HepG2 (cell line): ENCODE data around the gene FITM1. TPM values are rescaled to one million over a fixed set of nuclear protein-coding genes. Genes with fewer than 3 reads are reported as not detected.

Source experiments
- CBFB ChIP-seq: sonication (generic); formaldehyde crosslinking; IDR thresholded peaks from 2 replicates; pipeline ENCODE4 v1.4.0; 2020; ENCODE audit warnings: missing genetic modification reagents
- CENPX ChIP-seq: sonication (generic); formaldehyde crosslinking; IDR thresholded peaks from 2 replicates; pipeline ENCODE4 v1.9.0; 2021; ENCODE audit warnings: mild to moderate bottlenecking, missing genetic modification reagents, moderate library complexity
- CHD2 ChIP-seq: IDR thresholded peaks from 2 replicates; pipeline ENCODE4 v1.6.1; 2011; ENCODE audit warnings: low read depth, low read length, improper control_type of control experiment
- FOXP4 ChIP-seq: sonication (generic); formaldehyde crosslinking; IDR thresholded peaks from 2 replicates; pipeline ENCODE4 v1.4.0; 2020; ENCODE audit warnings: missing genetic modification reagents
- GATA4 ChIP-seq: sonication (generic); IDR thresholded peaks from 2 replicates; pipeline ENCODE4 v1.6.1; 2016; ENCODE audit warnings: antibody characterized with exemption, low read depth, borderline replicate concordance
- GATAD1 ChIP-seq: IDR thresholded peaks from 2 replicates; pipeline ENCODE4 v1.6.1; 2016; ENCODE audit warnings: missing genetic modification reagents, missing compliant biosample characterization
- HCFC1 ChIP-seq: fragments of 150-350 bp; IDR thresholded peaks from 2 replicates; pipeline ENCODE4 v1.6.1; 2014; ENCODE audit warnings: low read depth, low read length
- KDM2A ChIP-seq: sonication (generic); formaldehyde crosslinking; IDR thresholded peaks from 2 replicates; pipeline ENCODE4 v1.4.0; 2020; ENCODE audit warnings: low read depth, missing genetic modification reagents, borderline replicate concordance
- KLF11 ChIP-seq: IDR thresholded peaks from 2 replicates; pipeline ENCODE4 v1.6.1; 2016; ENCODE audit warnings: missing compliant biosample characterization
- KLF6 ChIP-seq: IDR thresholded peaks from 2 replicates; pipeline ENCODE4 v1.8.0; 2016; ENCODE audit warnings: missing biosample characterization, missing genetic modification reagents
- MAFG ChIP-seq: sonication (generic); formaldehyde crosslinking; IDR thresholded peaks from 2 replicates; pipeline ENCODE4 v1.5.1; 2020; ENCODE audit warnings: mild to moderate bottlenecking, missing genetic modification reagents
- MZF1 ChIP-seq: sonication (generic); formaldehyde crosslinking; IDR thresholded peaks from 2 replicates; pipeline ENCODE4 v1.8.1; 2023; ENCODE audit warnings: mild to moderate bottlenecking, missing genetic modification reagents, borderline replicate concordance
- PAXIP1 ChIP-seq: sonication (generic); formaldehyde crosslinking; conservative IDR thresholded peaks from 2 replicates; pipeline ENCODE4 v1.4.0; 2020; ENCODE audit warnings: mild to moderate bottlenecking, missing genetic modification reagents, moderate library complexity
- RAD21 ChIP-seq: fragments of 450-650 bp; formaldehyde crosslinking; IDR thresholded peaks from 2 replicates; pipeline ENCODE4 v1.5.0; 2020; ENCODE audit warnings: mild to moderate bottlenecking
- SALL1 ChIP-seq: sonication (generic); formaldehyde crosslinking; IDR thresholded peaks from 2 replicates; pipeline ENCODE4 v1.8.0; 2022; ENCODE audit warnings: mild to moderate bottlenecking, missing genetic modification reagents
- TOPORS ChIP-seq: sonication (generic); formaldehyde crosslinking; IDR thresholded peaks from 2 replicates; pipeline ENCODE4 v1.8.0; 2023; ENCODE audit warnings: mild to moderate bottlenecking, missing genetic modification reagents
- YEATS2 ChIP-seq: sonication (generic); formaldehyde crosslinking; IDR thresholded peaks from 2 replicates; pipeline ENCODE4 v1.4.0; 2020; ENCODE audit warnings: missing genetic modification reagents, borderline replicate concordance
- ZFP41 ChIP-seq: sonication (generic); formaldehyde crosslinking; IDR thresholded peaks from 2 replicates; pipeline ENCODE4 v1.4.0; 2020; ENCODE audit warnings: mild to moderate bottlenecking, missing genetic modification reagents, borderline replicate concordance
- ZNF432 ChIP-seq: sonication (generic); formaldehyde crosslinking; IDR thresholded peaks from 2 replicates; pipeline ENCODE4 v1.5.0; 2020; ENCODE audit warnings: missing genetic modification reagents, mild to moderate bottlenecking, borderline replicate concordance
- ZNF441 ChIP-seq: sonication (generic); formaldehyde crosslinking; IDR thresholded peaks from 2 replicates; pipeline ENCODE4 v1.7.0; 2021; ENCODE audit warnings: missing genetic modification reagents, borderline replicate concordance
- ZNF564 ChIP-seq: sonication (generic); formaldehyde crosslinking; IDR thresholded peaks from 2 replicates; pipeline ENCODE4 v1.8.1; 2023; ENCODE audit warnings: mild to moderate bottlenecking, missing genetic modification reagents
- ZNF607 ChIP-seq: sonication (generic); formaldehyde crosslinking; IDR thresholded peaks from 2 replicates; pipeline ENCODE4 v1.5.1; 2020; ENCODE audit warnings: missing genetic modification reagents, mild to moderate bottlenecking, borderline replicate concordance
- ZNF691 ChIP-seq: sonication (generic); formaldehyde crosslinking; IDR thresholded peaks from 2 replicates; pipeline ENCODE4 v1.4.0; 2020; ENCODE audit warnings: missing genetic modification reagents, low read depth, mild to moderate bottlenecking, borderline replicate concordance
- ZNF773 ChIP-seq: sonication (generic); formaldehyde crosslinking; IDR thresholded peaks from 2 replicates; pipeline ENCODE4 v1.4.0; 2020; ENCODE audit warnings: missing genetic modification reagents, borderline replicate concordance
- ZNF879 ChIP-seq: sonication (generic); formaldehyde crosslinking; IDR thresholded peaks from 2 replicates; pipeline ENCODE4 v1.8.1; 2023; ENCODE audit warnings: missing genetic modification reagents
- polyA plus RNA-seq, 8 experiments: library from polyadenylated mRNA; depleted of rRNA in 3 of 8; stranded (reverse) in 7 of 8; unstranded in 1 of 8; fragments of >200 nt; fragmentation: Illumina TruSeq in 4 of 8; extraction: Trizol in 4 of 8; gene quantifications; 2 replicates each; pipeline versions ENCODE4 v1.2.1 to v1.2.3, GENCODE V29; 2011 to 2016; ENCODE audit warnings: low read depth in 4 of 8, missing spikeins in 1 of 8, mixed read lengths in 1 of 8; ENCODE audit not compliant: insufficient read depth in 1 of 8
- total RNA-seq, 5 experiments: library from RNA; depleted of rRNA; stranded (reverse); fragments of >200 nt; fragmentation: Illumina TruSeq; extraction: Trizol; gene quantifications; 2 replicates each; pipeline ENCODE4 v1.2.3, GENCODE V29; 2016; ENCODE audit warnings: low read depth in 1 of 5

Gene FITM1
- total and polyA plus RNA-seq, 2 of the 13 experiments (the other 11 are each of a cell fraction or from before 2014, with no cell fraction given): 2.7 to 5.8 TPM

GRCh38 chr14:24093901-24094840 is 36.3 kb upstream of the FITM1 start, which contains the start of gene PCK2 (continued):
- TF ChIP-seq ZNF564 (CRISPR knock-in tag): no peak
- peak; percentile 100 for TF ChIP-seq KLF6 (CRISPR knock-in tag)
- peak; percentile 97 for TF ChIP-seq ZNF879 (CRISPR knock-in tag)
- no peak for TF ChIP-seq CENPX
- TF ChIP-seq YEATS2: peak; percentile 87
- no peak for TF ChIP-seq MAFG
- no peak for TF ChIP-seq ZNF432
- peak; percentile 97; the same call in 1 of the 2 replicates for TF ChIP-seq ZNF773 (CRISPR knock-in tag)
- peak; percentile 96 for TF ChIP-seq TOPORS
- peak; percentile 97 for TF ChIP-seq GATA4
- TF ChIP-seq GATAD1 (CRISPR knock-in tag): peak; percentile 57
- no peak for TF ChIP-seq HCFC1
- peak; percentile 86 for TF ChIP-seq FOXP4 (CRISPR knock-in tag)
- peak; percentile 98 for TF ChIP-seq KDM2A (CRISPR knock-in tag)
- TF ChIP-seq ZNF607 (CRISPR knock-in tag): no peak
- peak; percentile 83 for TF ChIP-seq RAD21
- peak; percentile 86; the same call in 1 of the 2 replicates for TF ChIP-seq MZF1 (CRISPR knock-in tag)
- peak; percentile 91; the same call in 1 of the 2 replicates for TF ChIP-seq ZFP41
- TF ChIP-seq PAXIP1 (CRISPR knock-in tag): peak; percentile 96
- peak; percentile 34; the same call in 1 of the 2 replicates for TF ChIP-seq CHD2
- peak; percentile 91 for TF ChIP-seq SALL1 (CRISPR knock-in tag)
- peak; percentile 98 for TF ChIP-seq KLF11 (CRISPR knock-in tag)
- TF ChIP-seq ZNF691 (CRISPR knock-in tag): peak; percentile 95
- TF ChIP-seq CBFB (CRISPR knock-in tag): peak; percentile 96
- TF ChIP-seq ZNF441 (CRISPR knock-in tag): peak; percentile 68; the same call in 1 of the 2 replicates
